ENCODE data around the gene FAM13C.
"Not testable (repeated sequence)": the region's sequence is repeated elsewhere in the genome, so short reads cannot be mapped to it uniquely, and the experiment has no call there.

FAM13C gene

DNA sequence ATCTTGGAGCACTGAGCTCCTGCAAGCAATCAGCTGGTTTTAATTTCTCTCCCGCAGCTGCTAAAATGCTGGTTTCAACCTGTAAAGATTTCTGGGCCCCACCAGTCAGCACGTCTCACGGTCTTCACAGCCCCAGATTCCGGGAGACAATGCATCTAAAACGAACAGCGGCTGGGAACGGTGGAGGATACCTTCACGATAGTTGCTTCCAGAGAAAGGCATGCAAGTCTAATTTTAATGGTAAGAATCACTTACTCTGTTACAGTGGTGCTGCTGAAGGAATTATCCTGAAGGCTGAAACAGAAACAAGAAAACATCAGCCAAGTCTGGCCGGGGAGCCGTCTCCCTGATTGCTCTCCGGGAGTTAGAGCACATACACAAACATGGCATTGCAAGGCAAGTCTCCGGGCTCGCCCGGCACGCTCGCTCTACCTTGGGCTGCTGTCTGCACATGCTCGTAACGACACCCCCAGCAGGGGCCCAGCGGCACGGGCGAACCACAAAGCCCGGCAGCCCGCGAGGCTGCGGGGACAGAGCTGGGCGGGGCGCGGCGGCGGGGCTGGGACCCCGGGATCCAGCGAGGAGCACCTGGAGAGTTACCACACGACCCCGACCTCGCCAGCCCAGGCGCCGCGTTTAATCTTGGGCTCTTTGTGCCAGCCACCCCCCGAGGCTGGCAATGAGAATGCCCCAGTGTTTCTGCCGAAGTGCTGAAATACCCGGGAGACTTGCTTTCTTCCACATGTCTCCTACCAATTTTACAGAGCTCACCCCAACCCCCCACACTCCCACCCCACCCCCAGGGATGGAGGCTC is at the start of gene FAM13C:
Gene FAM13C, minus strand, starts transcription at position 406 of the 815 bp plus-strand sequence. Its CDS starts 89 bp downstream, at position 317.
- no peak for DNase-seq

DNA sequence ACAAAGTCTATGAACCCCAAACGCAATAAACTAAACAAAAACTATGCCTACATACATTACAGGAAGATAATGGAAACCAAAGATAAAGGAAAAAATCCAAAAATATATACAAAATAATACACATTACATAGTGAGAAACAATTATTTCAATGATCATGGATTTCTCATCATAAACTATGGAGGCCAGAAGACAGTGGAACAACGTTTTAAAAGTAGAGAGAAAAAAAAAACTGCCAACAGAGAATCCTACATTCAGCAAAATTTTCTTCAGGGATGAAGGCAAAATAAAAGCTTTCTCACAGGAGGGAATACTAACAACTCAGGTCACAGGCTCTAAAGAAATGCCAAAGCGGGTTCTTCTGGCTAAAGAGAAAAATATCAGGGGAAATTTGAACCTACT is 42.9 kb upstream of the FAM13C start:
- DNase-seq: no peak

DNA sequence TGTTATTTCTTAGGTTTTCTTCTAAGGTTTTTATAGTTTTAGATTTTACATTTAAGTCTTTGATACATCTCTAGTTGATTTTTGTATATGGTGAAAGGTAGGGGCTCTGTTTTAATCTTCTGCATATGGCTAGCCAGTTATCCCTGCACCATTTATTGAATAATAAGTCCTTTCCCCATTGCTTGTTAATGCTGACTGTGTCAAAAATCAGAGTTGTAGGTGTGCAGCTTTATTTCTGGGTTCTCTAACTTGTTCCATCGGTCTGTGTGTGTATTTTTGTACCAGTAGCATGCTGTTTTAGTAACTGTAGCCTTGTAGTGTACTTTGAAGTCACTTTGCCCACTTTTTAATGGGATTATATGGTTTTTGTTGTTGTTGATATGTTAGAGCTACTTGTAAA is 37.9 kb upstream of the FAM13C start:
- no peak for DNase-seq

DNA sequence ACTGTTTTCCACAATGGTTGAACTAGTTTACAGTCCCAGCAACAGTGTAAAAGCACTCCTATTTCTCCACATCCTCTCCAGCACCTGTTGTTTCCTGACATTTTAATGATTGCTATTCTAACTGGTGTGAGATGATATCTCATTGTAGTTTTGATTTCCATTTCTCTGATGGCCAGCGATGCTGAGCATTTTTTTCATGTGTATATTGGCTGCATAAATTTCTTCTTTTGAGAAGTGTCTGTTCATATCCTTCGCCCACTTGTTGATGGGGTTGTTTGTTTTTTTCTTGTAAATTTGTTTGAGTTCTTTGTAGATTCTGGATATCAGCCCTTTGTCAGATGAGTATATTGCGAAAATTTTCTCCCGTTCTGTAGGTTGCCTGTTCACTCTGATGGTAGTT is 37.0 kb upstream of the FAM13C start:
- DNase-seq: not testable (repeated sequence)

DNA sequence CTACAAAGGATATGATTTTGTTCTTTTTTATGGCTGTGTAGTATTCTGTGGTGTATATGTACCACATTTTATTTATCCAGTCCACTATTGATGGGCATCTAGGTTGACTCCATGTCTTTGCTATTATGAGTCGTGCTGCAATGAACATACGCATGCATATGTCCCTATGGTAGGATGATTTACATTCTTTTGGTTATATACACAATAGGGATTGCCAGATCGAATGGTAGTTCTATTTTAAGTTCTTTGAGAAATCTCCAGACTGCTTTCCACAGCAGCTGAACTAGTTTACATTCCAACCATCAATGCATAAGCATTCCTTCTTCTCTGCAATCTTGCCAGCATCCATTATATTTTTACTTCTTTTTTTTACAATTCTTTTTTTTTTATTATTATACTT is 35.6 kb upstream of the FAM13C start:
- no peak for DNase-seq

DNA sequence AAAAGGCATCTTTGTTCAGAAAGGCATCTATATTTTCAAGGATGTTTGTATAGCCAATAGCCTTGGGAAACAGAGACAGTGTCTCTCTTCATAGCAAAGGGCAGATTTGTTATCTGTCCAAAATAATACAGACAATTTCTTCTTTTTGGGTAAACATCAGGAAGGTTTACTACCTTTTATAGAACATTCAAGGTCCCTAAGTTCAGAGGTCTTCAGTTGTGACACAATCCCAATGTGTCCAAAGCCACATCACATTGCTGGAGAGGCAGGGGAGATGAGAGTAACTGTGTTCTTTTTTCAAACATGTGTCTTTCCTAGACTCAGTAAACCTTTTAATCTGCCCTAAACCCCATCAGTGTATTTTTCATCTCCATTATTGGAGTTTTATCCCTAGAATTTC is 33.6 kb upstream of the FAM13C start:
- DNase-seq: no peak

DNA sequence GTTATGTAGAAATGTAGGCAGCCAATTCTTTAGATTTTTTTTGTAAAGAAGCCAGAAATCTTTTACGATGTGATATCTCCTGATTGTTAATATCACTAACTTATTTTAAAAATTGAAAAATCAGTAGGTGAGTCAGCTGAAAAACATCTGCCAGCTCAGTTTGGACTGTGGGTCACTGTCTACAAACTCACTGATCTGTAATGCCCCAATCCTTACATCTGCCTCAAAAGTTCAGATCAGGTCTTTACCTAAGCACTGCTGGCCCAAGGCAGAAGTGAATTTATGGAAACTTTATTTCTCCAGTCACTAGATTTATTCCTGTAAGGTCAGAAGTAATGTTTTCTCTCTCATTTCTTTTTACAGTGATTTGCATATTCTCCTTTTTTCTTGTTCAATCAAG is 31.0 kb upstream of the FAM13C start:
- no peak for DNase-seq

DNA sequence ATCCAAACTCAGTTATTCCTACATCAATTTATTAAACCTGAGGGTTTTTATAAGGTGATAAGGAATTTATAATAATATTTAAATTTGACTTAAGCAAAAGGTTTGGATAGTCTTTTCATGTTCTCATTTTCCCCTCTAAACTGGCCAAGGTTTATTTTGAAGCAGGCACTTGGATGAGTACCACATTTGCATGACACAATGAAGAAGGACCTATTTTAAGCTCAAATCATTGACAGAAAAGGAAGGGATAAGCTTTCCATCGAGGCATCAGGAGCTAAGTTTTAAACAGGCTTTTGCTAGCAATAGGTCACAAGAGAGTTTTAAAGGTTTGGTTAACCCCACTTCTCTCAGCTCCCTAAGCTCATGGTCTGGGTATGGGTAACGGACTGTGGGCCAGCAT is 28.7 kb upstream of the FAM13C start:
- DNase-seq: no peak

DNA sequence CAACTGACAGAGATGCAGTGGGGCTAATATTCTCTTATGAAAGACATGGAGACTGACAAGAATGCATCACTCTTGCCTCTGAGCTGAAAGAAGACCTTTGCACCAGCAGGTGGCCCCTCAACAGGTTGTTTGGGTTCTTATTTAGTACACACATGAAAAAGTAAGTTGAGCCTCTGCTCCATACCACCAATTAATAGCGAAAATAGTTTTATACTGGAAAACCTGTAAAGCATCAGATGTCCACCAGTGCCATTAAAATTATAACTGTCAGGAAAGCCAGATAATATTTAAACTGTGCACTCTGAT is 26.3 kb upstream of the FAM13C start:
- no peak for DNase-seq

DNA sequence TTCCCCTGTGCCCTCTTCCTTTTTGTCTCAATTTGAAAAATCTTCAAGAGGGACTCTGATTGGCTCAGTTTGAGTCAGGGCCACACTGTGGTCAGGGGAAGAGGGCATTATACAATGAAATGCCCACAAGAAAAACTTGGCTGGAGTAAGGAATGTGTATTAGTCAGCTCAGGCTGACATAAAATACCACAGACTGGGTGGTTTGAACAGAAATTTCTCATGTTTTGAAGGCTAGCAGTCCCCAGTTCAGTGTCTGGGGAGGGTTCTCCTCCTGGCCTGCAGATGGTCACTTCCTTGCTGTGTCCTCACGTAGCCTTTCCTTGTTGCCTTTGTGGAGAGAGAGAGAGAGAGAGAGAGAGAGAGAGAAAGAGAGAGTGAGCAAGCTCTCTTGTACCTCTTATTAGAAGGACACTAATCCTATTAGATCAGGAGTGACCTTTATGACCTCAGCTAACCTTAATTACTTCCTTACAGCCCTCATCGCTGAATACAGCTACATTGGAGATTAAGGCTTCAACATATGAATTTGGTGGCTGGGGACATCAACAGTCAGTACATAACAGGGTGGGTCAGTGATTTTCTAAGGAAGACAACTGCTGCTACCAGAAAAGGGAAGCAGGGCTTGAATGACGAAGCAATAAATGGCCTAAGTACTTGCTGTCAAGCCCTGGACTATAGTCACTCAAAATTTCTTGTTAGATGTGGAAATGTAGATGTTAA is 25.8 kb upstream of the FAM13C start:
- DNase-seq: no peak

DNA sequence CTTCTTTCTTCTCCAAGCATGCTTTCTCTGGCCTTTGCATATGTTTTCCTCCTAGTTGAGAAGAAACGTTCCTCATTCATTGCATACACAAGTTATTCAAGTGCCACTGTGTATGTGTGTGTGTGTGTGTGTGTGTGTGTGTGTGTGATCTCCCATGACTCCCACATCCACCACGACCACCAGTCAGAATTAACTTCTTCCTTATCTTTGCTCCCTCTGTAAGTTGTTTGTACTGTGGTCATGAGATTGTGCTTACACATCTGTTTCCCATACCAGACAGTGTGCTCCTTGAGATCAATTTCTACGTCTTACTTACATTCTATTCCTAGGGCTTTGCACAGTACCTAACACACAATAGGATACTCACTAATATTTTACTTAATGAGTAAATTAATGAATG is 22.4 kb upstream of the FAM13C start:
- DNase-seq: no peak

DNA sequence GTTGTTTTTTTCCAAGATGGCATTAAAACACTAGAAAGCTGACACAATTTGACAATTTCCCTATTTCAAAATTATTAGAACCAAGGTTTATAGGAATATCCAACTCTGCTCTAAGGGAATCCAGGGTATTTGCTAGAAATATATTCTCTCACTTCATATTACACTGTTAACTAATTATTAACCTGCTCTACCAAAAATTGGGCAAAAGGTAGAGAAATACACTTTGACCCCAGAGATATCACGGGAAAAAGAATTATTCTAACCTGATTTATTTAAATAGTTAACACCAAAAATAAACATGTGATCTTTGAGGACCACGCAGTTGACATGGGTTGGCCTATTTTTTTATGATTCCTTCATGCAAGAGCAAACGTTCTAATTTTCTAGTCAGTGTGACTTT is 21.6 kb upstream of the FAM13C start:
- no peak for DNase-seq

DNA sequence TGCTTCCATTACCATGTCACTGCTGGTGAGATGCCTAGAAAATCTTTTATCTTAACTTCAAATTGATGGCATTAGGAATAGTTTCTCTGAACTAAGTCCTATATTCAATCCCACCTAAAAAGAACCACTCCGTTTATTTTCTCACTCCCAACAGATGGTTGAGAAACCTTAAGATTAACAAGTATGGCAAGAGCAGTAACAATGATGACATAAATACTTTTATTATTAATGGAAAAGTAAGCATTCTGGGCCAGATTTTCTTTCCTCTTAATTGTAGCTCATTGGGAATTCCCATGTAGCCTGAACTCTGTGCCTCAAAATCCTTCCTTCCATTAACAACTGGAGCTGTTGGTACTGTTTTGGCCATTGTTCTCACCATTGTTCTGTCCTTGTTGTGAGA is 21.1 kb upstream of the FAM13C start:
- no peak for DNase-seq

DNA sequence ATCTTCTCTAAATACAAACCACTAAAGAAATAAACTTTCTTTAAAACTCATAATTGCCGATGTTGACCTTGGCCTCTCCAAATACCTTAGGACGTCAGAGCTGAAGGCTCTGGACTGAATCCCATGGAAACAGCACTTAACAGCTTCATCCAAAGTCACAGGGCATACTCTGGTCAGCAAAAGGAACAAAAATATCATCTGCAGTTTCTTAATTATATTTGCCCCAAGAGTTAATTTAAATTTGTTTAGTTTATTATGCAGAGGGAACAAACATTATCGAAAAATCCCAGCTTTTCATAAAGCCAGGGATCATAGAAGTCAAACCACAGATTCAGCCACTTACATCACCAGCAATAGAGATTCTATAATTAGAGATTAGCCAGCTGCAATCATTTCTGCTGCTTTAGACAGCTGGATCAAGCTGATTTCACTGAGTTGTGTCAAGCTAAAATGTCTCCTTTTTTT is 20.5 kb upstream of the FAM13C start:
- no peak for DNase-seq

DNA sequence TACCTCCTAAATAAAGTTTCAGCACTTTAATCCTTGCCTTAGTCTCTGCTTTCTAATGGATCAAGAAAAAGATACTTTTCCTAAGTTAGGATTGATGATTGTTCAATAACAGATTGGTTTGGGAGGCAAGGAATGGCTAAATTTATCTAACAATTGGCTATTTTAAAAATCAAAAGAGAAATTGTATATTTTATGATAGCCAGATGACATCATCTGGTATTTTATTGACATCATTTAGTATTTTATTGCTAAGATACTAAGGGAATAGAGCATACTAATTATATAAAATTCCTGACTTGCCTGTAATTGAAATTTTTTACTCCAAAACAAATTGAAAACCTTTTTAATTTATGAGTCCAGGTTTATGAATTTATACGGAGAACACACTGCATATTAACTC is 19.3 kb upstream of the FAM13C start:
- no peak for DNase-seq

DNA sequence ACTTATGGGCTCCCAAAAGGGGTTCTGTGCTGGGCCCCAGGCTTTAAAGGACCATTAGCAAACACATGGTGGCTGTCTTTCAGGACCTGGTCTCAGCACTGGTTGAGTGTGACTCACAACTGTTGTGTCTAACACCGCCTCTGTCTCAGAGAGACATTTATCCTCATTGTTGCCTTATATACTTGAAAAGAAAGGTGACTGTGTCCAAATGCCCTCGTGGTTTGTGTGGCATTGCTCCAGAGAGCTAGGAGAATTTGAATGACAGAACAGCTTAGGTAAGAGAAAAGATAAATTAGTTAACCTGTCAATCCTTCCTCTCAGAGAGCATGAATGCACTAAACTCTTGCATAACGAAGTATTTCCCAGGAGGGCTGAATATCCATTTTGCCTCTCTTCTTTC is 14.5 kb upstream of the FAM13C start:
- DNase-seq: no peak

DNA sequence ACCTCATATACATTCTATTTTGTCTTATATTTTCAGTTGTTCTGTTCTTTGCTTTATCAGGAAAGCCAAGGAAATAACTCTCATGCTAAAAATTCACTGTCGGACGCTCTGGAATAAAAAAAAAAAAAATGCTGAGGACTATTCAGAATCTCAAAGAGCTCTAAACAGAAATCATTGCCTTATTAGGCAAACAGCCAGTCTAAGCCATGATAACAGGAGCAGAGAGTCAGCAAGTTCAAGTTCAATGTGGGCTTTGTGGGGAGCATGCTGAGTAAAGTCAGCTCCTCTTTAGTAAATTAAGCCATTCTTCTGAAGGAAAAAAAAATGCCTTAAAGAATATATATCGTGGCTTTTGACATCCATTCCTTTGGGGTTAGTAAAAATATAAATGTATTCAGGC is 13.6 kb upstream of the FAM13C start:
- DNase-seq: no peak

DNA sequence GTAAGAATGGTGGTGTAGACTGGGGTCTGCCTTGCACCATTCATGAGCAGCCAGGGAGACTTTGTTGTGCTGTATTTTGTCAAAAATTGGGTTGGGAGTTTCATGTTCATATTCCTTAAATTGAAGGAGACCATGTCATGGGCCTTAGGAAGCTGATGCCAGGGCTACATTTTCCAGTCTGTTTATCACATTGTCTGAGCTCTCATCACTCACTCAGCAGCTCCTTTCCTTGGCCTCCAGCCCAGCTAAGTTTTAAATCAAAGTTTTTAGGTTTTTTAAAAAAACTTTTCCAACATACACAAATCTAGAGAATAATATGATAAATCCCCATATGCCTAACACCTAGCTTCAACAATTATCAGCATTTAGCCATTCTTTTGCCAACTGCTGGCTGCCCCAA is 12.6 kb upstream of the FAM13C start:
- DNase-seq: no peak

DNA sequence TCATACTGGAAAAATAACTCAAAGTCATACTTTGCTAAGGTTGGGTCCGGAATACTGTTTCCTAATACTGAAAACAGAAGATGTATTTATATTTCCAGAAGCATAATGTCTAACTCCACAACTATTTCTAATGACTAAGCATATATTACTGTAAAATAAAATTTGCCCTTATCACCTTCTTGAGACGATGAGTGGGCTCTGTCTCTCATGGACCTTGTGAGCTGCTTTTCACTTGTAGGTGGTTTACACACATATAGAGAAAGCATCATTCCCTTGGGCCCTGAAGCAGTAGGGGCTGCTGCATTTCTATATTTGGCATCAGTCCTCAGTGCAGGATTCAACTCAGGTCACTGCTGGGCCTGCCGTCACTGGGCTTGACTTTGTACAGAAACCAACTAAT is 10.7 kb upstream of the FAM13C start:
- no peak for DNase-seq

DNA sequence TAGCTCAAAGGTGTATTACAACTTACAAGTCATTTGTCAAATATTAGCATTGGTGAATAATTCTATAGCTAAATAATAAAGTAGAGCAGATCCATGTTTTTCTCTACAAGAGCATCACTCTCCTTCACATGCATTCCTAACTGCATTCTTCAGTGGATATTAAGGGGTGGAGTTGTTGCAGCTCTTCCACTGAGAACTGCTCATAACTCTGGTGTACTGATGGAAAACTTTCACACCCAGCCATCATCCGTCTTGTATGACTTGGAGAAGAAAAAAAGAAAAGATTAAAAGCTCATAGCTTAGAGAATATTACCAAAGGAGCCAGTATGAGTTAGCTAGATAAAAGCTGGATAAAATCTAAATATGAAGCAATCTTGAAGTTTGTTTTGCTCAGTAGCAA is 10.2 kb upstream of the FAM13C start:
- no peak for DNase-seq

DNA sequence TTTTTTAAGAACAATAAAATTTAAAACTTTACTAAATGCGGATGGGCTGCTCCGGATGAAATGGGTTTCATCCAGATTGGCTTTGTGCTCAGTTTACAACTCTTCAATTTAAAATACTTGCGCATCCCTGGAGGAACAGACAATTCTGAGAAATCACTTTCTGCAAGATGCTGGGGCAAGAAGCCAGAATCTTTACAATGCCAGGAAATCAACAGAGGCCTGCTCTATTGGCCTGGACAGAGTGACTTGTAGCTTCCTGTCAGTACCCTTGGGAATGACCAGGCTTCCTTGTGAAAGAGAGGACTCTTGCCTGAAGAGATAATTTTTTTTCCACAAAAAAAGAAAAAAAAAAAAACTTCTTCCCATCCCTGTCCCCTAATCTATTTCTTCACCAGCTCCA is 3.9 kb upstream of the FAM13C start:
- no peak for DNase-seq

DNA sequence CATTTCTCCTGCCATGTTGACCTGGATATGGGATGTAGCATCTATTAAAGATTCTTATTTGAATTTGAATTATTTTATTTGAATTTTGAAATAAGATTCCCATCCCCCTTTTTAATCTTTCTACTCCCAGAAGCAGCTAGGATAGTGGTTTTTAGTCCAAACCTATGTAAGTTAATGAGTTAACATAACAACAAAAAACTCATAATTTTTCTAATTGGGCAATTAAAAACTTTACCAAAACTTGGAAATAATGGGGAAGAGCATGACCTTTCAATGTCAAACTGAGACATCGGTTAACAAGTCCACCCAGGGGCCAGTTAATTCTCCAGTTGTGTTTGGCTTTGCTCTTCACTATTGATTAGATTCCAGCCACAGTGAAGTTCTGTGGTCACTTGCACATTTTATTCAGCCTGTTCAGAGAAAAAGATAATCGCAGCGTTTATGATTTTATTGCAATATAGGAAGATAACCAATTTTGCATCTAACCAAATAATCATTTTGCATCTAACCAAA is 1.2 kb upstream of the FAM13C start:
- DNase-seq: no peak

DNA sequence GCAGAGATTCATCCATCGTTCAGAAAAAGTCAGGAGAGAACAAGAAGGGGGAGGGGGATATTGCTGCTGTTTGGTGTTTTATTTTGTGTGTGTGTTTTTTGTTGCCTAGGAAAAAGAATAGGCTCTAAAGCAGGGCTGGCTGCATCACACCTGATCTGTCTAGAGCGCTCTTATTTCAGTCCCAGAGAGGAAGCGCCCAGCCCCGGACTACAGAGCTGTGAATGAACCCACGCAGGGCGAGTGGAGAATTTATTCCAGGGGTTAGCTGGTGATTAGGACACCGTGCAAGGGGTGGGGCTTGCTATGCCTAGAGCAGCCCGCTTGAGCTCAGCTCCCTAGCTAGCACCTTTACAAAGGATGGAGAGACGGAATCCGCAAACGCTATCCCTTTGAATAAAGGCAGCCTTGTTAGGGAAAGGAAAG is 621 bp upstream of the FAM13C start:
- DNase-seq: no peak

DNA sequence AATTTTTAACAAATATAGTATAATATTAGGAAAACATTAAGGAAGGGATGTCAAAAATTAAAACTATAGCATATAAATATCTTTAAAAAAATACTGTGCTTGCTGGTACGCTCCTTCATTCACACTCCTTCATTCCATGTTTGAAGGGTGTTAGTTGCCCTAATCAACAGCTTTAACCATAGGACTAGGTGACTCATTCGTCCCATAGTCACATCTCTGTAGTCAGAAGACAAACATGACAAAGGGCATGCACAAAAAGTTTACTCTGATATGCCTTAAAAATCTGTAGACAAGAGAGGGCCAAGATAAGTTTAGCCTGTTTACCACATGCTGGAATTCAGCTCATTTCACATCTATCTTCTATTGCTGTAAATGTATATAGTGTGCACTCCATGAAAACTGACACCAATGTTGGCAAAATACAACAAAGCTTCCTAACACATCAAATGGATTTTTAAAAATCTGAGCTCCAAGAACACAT is 646 bp downstream of the FAM13C start:
- no peak for DNase-seq

Data from GDM1 (cell line).